Transverse colon (tissue), 4 donors: Measurements from ENCODE around the gene ABRAXAS1. TPM values are rescaled to one million over a fixed set of nuclear protein-coding genes. Genes with fewer than 3 reads are reported as not detected.
"Not testable (repeated sequence)": the region's sequence is repeated elsewhere in the genome, so short reads cannot be mapped to it uniquely, and the experiment has no call there.

Source experiments
- DNase-seq: peaks from one replicate; pipeline ENCODE4 v3.0.0-alpha.2; 2019
- H3K27ac ChIP-seq, 4 donors: fragments of 200-600 bp; sonication (generic); 2 replicates each; pipeline ENCODE4 v1.5.1; 2016 to 2018; ENCODE audit warnings: inconsistent platforms in 4 of 4
- H3K27me3 ChIP-seq: fragments of 200-600 bp; sonication (generic); 2 replicates; pipeline ENCODE4 v1.5.1; 2017; ENCODE audit warnings: inconsistent platforms
- H3K36me3 ChIP-seq, 4 donors: fragments of 200-600 bp; sonication (generic); 2 replicates each; pipeline ENCODE4 v1.5.1; 2017 to 2019; ENCODE audit warnings: inconsistent platforms in 4 of 4
- H3K4me1 ChIP-seq, 4 donors: fragments of 200-600 bp; sonication (generic); 2 replicates each; pipeline ENCODE4 v1.5.1; 2017 to 2020; ENCODE audit warnings: inconsistent platforms in 4 of 4
- H3K4me3 ChIP-seq, 4 donors: fragments of 200-600 bp; sonication (generic); 1 replicate in 1 of 4; 2 replicates in 3 of 4; pipeline versions ENCODE4 v1.5.1 to v1.6.1; 2017 to 2019; ENCODE audit warnings: inconsistent platforms in 4 of 4
- H3K9me3 ChIP-seq, 2 donors: fragments of 200-600 bp; sonication (generic); 2 replicates each; pipeline ENCODE4 v1.5.1; 2017 to 2019; ENCODE audit warnings: inconsistent platforms in 2 of 2
- EP300 ChIP-seq: sonication (generic); formaldehyde crosslinking; IDR thresholded peaks from one replicate; pipeline ENCODE4 v1.6.1; 2017; ENCODE audit warnings: antibody characterized with exemption, low read depth
- POLR2A ChIP-seq: fragments of 450-650 bp; IDR thresholded peaks from one replicate; pipeline ENCODE4 v1.6.1; 2016; ENCODE audit warnings: antibody characterized with exemption, mild to moderate bottlenecking, moderate library complexity
- POLR2AphosphoS5 ChIP-seq, 3 donors: sonication (generic); formaldehyde crosslinking; IDR thresholded peaks; one replicate each; pipeline ENCODE4 v1.6.1; 2016; ENCODE audit warnings: antibody characterized with exemption in 3 of 3
- WGBS, 2 donors: methylation state at CpG; one replicate each; pipeline ENCODE4 v1.1.5; 2018; ENCODE audit warnings: low coverage in 1 of 2; 5-methylcytosine and 5-hydroxymethylcytosine counted together
- in situ Hi-C, 4 donors: fragments of 200-750 bp; cut with MboI; loops; one replicate each; pipeline versions ENCODE4 v1.15.0 to v1.15.1; 2017; ENCODE audit warnings: low sequenced_read_pairs in 3 of 4, low pct_ligation_motif_present in 1 of 4, low pct_unique_long_range_greater_than_20kb in 1 of 4
- intact Hi-C: fragments of 100-400 bp; cut with DNase I; formaldehyde crosslinking; loops from one replicate; pipeline ENCODE4 v1.15.1; 2023; ENCODE audit warnings: low total_unique reads
- total RNA-seq, 4 donors: library from RNA; depleted of rRNA; stranded (reverse); fragments of >200 nt; gene quantifications; one replicate each; pipeline ENCODE4 v1.1.0, GENCODE V29; 2016
- TF ChIP-seq, protein P1 (sequence below), 5 experiments: fragments of 200-600 bp in 3 of 5; fragments of 450-650 bp in 2 of 5; sonication (generic) in 3 of 5; IDR thresholded peaks; 1 replicate in 2 of 5; 2 replicates in 3 of 5; pipeline ENCODE4 v1.5.1; 2016 to 2017; ENCODE audit warnings: antibody characterized with exemption in 5 of 5, inconsistent platforms in 3 of 5, mild to moderate bottlenecking in 2 of 5, moderate library complexity in 1 of 5

ABRAXAS1 gene
- total RNA-seq, 4 donors from 2014 or later = 5.0 to 12.4 (median 9.7) TPM

DNA sequence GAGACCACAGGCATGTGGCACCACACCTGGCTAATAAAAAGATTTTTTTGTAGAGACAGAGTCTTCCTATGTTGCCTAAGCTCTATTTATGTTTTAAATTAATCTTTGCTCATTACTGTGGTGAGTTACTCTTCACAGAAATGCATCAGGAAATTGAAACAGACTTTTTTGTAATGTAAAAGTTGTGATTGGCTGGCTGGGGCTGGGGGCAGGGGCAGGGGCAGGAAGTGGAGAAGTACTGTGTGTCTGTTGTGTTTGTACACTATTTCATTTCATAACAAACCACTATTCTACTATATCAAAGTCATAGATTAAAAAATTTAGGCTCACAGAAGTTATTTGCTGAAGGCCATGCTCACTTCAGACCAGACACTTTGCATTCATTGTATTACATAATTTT, 19.1 kb upstream of the ABRAXAS1 start:
- TF ChIP-seq, protein P1, sequence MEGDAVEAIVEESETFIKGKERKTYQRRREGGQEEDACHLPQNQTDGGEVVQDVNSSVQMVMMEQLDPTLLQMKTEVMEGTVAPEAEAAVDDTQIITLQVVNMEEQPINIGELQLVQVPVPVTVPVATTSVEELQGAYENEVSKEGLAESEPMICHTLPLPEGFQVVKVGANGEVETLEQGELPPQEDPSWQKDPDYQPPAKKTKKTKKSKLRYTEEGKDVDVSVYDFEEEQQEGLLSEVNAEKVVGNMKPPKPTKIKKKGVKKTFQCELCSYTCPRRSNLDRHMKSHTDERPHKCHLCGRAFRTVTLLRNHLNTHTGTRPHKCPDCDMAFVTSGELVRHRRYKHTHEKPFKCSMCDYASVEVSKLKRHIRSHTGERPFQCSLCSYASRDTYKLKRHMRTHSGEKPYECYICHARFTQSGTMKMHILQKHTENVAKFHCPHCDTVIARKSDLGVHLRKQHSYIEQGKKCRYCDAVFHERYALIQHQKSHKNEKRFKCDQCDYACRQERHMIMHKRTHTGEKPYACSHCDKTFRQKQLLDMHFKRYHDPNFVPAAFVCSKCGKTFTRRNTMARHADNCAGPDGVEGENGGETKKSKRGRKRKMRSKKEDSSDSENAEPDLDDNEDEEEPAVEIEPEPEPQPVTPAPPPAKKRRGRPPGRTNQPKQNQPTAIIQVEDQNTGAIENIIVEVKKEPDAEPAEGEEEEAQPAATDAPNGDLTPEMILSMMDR (IDR thresholded peaks at IDR 0.05) = no peak
- no peak for TF ChIP-seq EP300
- TF ChIP-seq POLR2AphosphoS5 (IDR thresholded peaks at IDR 0.05) = no peak
- no peak for TF ChIP-seq POLR2A
- no peaks in the 10 kb centered on the region for H3K27me3 ChIP-seq
- H3K4me3 ChIP-seq = no peak overlapping the region
- in situ Hi-C loops (loop anchor here in 3 of 4 donors (25.0 kb wide), 1 partner anchor 1008 kb away; no protein-coding TSS in a partner anchor), intact Hi-C loops (no loop called here)
- no peaks in the 10 kb centered on the region for H3K4me1 ChIP-seq
- no peaks in the 10 kb centered on the region for H3K9me3 ChIP-seq
- H3K36me3 ChIP-seq = no peaks in the 10 kb centered on the region
- DNase-seq = no peak
- H3K27ac ChIP-seq = no peak overlapping the region

GRCh38 chr4:83501671-83502070, 16.8 kb upstream of the ABRAXAS1 start:
- H3K9me3 ChIP-seq, H3K36me3 ChIP-seq, H3K4me1 ChIP-seq, DNase-seq, H3K4me3 ChIP-seq, H3K27ac ChIP-seq, intact Hi-C loops, H3K27me3 ChIP-seq: not testable (repeated sequence)
- in situ Hi-C loops = loop anchor here in 3 of 4 donors (25.0 kb wide), 1 partner anchor 1011 kb away; no protein-coding TSS in a partner anchor
- 82 to 86% methylated on average over 3 of the region's 3 CpGs for WGBS, 2 donors

GRCh38 chr4:83498187-83498586, 13.3 kb upstream of the ABRAXAS1 start:
- WGBS, 2 donors = 95% methylated on average over 1 of the region's 1 CpG; no CpG with 5 or more reads in 1 of the 2 donors
- intact Hi-C loops = no loop called here
- TF ChIP-seq, protein P1 (IDR thresholded peaks at IDR 0.05) = no peak
- TF ChIP-seq EP300 (no peak), POLR2AphosphoS5 (IDR thresholded peaks at IDR 0.05) (no peak), POLR2A (no peak)
- H3K4me1 ChIP-seq = no peaks in the 10 kb centered on the region
- in situ Hi-C loops = no loop called here
- H3K27me3 ChIP-seq = no peaks in the 10 kb centered on the region
- H3K9me3 ChIP-seq = no peaks in the 10 kb centered on the region
- H3K4me3 ChIP-seq = no peak overlapping the region
- no peak for DNase-seq
- H3K27ac ChIP-seq = no peak overlapping the region
- no peaks in the 10 kb centered on the region for H3K36me3 ChIP-seq

DNA sequence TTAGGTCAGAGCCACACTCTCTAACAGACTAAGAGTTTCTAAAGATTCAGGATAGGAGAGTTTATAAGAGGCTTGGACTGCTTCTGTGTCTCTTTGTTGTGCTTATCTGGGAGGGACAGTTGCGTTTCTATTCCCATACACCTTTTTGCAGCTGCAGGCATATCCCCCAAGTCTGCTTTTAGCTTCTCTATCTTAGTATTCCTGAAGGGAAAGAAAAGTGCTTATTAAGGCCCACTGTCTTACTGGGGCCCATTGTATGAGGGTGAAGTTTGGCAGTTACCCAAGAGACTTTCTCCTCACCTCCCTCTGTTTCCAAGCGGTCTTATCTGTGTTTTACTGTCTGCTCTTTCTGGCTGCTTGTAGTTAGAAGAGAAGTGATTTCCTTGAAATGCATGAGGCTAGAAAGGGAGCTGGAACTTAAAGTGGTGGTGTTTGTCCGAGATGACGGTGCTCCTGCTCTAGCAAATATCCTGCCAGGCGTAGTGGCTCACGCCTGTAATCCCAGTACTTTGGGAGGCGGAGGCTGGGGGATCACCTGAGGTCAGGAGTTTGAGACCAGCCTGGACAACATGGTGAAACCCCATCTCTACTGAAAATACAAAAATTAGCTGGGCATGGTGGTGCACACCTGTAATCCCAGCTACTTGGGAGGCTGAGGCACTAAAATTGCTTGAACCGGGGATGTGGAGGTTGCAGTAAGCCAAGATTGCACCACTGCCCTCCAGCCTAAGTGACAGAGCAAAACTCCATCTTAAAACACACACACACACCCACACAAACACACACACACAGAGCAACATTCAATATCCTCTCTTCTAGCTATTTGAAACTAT, 11.4 kb upstream of the ABRAXAS1 start:
- H3K27me3 ChIP-seq, in situ Hi-C loops, H3K4me3 ChIP-seq, H3K27ac ChIP-seq, H3K36me3 ChIP-seq, intact Hi-C loops, DNase-seq, H3K4me1 ChIP-seq, H3K9me3 ChIP-seq: not testable (repeated sequence)
- 83 to 100% methylated on average over 1 to 8 of the region's 8 CpGs for WGBS, 2 donors

DNA sequence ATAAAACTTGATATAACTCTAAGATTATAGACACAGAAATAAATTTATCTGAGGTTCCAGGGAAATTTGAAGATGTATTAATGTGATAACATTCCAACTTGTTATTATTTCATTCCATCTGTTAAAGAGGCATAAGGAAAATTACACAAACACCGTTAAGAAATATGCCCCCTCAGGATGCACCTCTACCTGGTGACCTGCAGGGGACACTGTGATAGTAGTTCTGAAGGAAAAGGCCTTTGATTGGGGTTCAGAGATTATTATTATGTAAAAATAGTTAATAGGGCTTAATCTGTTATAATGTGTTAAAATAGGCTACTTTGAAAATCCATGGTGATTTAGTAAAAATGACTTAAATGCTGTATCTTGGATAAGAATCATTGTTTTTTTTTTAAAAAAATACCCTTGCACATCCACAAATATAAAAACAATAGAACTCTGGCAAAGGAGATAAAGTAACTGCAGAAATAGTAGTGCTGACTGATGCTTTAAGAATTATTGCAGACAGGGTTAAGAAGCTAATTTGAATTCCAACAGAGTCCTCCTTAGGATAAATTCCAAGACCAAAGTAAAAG, 6.1 kb upstream of the ABRAXAS1 start:
- 0 to 5% methylated on average over 1 of the region's 1 CpG for WGBS, 2 donors
- peaks cover 0 to under 1% (median 0%) of the 10 kb centered on the region in 4 donors for H3K4me1 ChIP-seq
- no peaks in the 10 kb centered on the region for H3K36me3 ChIP-seq
- TF ChIP-seq POLR2A (no peak), POLR2AphosphoS5 (IDR thresholded peaks at IDR 0.05) (no peak), EP300 (no peak)
- TF ChIP-seq, protein P1 (IDR thresholded peaks at IDR 0.05) = peak; percentile 63 to 83 (median 68)
- intact Hi-C loops (no loop called here), in situ Hi-C loops (no loop called here)
- H3K4me3 ChIP-seq = no peak overlapping the region
- DNase-seq = no peak
- H3K9me3 ChIP-seq = no peaks in the 10 kb centered on the region
- H3K27me3 ChIP-seq = no peaks in the 10 kb centered on the region
- no peak overlapping the region for H3K27ac ChIP-seq
